Measurements from ENCODE around the gene EHF.

- TF ChIP-seq CTCF (IDR thresholded peaks at IDR 0.05) (no peak), SIN3A (IDR thresholded peaks at IDR 0.05; ENCODE audit: borderline replicate concordance, insufficient read depth, low read depth, low read length) (no peak), REST (IDR thresholded peaks at IDR 0.05; ENCODE audit: insufficient read depth in 1 of 2, low read depth in 2 of 2, low read length in 1 of 2) (no peak), POLR2AphosphoS5 (IDR thresholded peaks at IDR 0.05; ENCODE audit: low read depth, low read length) (no peak)
Observed at GRCh38 chr11:34658071-34659015, 37.5 kb downstream of the EHF start.
